Stomach smooth muscle (tissue), 2 donors: Measurements from ENCODE around the gene ZNF488.

Source experiments
- H3K27ac ChIP-seq: one replicate; pipeline ENCODE4 v1.7.0; 2013; ENCODE audit warnings: mild to moderate bottlenecking, low read length, inconsistent platforms
- H3K27me3 ChIP-seq, 2 donors: one replicate each; pipeline ENCODE4 v1.7.0; 2013; ENCODE audit warnings: low read length in 2 of 2; ENCODE audit not compliant: insufficient read depth in 2 of 2, control insufficient read depth in 1 of 2
- H3K36me3 ChIP-seq, 2 donors: one replicate each; pipeline ENCODE4 v1.7.0; 2013; ENCODE audit warnings: low read length in 2 of 2; ENCODE audit not compliant: control insufficient read depth in 2 of 2, insufficient read depth in 2 of 2
- H3K4me1 ChIP-seq: one replicate; pipeline ENCODE4 v1.7.0; 2013; ENCODE audit warnings: low read length; ENCODE audit not compliant: control insufficient read depth, insufficient read depth
- H3K4me3 ChIP-seq, 2 donors: one replicate each; pipeline ENCODE4 v1.7.0; 2013; ENCODE audit warnings: low read length in 2 of 2
- H3K9ac ChIP-seq, 2 donors: one replicate each; pipeline ENCODE4 v1.7.0; 2013; ENCODE audit warnings: low read length in 2 of 2, mild to moderate bottlenecking in 1 of 2
- H3K9me3 ChIP-seq, 2 donors: one replicate each; pipeline ENCODE4 v1.7.0; 2013; ENCODE audit warnings: low read length in 2 of 2; ENCODE audit not compliant: control insufficient read depth in 2 of 2
- donor health status: healthy.
- donor health status: Pancreatic carcinoma.

Gene ZNF488

DNA sequence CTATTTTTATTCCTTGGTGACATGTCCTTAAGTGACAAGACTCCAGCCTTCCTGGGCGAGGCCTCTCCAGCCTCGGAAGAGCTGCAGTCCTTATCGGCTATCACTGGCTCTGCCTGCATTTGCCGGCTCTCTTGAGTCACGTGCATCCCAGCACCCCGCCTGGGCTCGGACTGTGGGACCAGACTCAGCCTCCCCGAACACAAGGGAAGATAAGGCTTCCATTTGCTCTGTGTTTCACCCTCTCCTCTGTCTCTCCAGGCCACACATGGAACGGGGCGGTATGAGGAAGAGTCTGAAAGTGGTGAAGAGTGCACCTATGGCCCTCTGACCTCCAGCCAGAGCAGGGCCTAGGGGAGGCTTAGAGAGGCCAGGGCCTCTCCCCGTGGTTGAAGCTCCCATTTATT is 57.2 kb downstream of the ZNF488 start:
- no peaks in the 10 kb centered on the region for H3K4me1 ChIP-seq
- H3K27ac ChIP-seq, result no peak overlapping the region
- H3K36me3 ChIP-seq, result no peaks in the 10 kb centered on the region
- H3K9me3 ChIP-seq, result no peaks in the 10 kb centered on the region
- H3K4me3 ChIP-seq, result no peak overlapping the region
- H3K27me3 ChIP-seq, result peaks cover 4 to 5% of the 10 kb centered on the region in 2 donors
- H3K9ac ChIP-seq, result no peak overlapping the region

DNA sequence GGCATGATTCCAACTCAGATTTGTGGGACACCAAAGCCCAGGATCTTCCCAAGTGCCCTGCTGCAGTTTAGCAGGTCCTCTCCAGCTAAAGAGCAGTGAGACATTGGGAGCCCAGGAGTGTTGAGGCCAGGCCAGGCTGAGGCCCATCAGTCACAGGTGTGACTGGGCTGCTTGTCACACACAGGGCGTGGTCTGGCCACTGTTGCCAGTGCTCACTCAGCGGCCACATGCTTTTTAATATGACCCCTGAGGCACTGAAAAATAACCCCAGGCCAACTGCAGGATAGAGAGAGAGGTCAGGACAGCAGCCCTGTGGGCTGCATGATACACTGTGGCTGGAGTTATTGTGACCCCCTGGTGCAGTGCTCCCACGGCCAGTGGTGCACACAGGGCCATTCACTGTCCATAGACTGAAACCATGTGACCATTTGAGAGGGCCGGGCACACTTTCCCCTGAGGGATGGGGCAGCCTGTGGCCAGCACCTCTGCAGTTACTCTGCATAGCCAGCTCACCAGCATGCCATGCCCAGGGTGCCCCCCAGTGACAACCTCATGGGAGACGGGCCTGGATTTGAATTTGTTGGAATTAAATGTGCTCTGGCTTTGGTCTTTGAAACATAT is 57.7 kb downstream of the ZNF488 start:
- no peak overlapping the region for H3K4me3 ChIP-seq
- no peak overlapping the region for H3K27ac ChIP-seq
- H3K36me3 ChIP-seq, result no peaks in the 10 kb centered on the region
- H3K9me3 ChIP-seq, result no peaks in the 10 kb centered on the region
- no peaks in the 10 kb centered on the region for H3K4me1 ChIP-seq
- H3K9ac ChIP-seq, result no peak overlapping the region
- peaks cover 4 to 5% of the 10 kb centered on the region in 2 donors for H3K27me3 ChIP-seq

DNA sequence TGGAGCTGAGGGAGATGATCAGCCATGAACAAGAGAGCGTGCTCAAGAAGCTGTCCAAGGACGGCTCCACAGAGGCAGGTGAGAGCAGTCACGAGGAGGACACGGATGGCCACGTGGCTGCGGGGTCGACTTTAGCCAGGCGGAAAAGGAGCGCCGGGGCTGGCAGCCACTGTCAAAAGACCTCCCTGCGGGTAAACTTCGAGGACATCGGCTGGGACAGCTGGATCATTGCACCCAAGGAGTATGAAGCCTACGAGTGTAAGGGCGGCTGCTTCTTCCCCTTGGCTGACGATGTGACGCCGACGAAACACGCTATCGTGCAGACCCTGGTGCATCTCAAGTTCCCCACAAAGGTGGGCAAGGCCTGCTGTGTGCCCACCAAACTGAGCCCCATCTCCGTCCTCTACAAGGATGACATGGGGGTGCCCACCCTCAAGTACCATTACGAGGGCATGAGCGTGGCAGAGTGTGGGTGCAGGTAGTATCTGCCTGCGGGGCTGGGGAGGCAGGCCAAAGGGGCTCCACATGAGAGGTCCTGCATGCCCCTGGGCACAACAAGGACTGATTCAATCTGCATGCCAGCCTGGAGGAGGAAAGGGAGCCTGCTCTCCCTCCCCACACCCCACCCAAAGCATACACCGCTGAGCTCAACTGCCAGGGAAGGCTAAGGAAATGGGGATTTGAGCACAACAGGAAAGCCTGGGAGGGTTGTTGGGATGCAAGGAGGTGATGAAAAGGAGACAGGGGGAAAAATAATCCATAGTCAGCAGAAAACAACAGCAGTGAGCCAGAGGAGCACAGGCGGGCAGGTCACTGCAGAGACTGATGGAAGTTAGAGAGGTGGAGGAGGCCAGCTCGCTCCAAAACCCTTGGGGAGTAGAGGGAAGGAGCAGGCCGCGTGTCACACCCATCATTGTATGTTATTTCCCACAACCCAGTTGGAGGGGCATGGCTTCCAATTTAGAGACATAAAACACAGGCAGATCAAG is 58.5 kb downstream of the ZNF488 start:
- no peaks in the 10 kb centered on the region for H3K4me1 ChIP-seq
- no peaks in the 10 kb centered on the region for H3K36me3 ChIP-seq
- no peak overlapping the region for H3K4me3 ChIP-seq
- no peak overlapping the region for H3K27ac ChIP-seq
- H3K9ac ChIP-seq, result no peak overlapping the region
- no peaks in the 10 kb centered on the region for H3K9me3 ChIP-seq
- peaks cover 5 to 6% of the 10 kb centered on the region in 2 donors for H3K27me3 ChIP-seq

DNA sequence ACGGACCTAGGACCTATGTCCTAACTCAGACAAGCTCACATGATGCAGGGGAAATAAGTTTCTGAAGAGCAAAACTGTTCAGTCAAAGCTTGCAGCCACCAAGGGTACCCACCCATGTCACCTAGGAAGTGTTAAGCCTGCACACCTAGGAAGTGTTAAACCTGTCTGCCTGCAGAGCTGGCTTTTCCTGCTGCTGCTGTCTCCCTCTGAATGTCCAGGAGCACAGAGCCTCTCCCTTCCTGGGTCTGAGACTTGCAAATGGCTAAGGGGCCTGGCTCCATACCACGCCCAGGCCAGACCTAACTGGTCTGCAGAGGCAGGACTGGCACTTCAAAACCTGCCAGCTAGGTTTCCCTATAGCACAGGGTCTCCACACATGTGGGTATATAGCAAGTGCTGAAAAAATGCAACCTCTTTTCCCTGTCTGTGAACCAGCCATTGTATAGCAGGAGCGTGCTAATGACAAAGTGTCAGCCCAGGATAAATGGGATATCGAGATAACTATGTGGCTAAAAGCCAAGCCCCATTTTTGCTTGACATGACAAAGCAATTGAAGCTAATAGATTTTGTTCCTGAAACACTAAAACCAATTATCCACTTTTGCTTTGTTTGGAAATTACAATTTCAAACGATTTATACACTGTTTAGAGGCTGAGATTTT is 60.3 kb downstream of the ZNF488 start:
- Histone ChIP-seq H3K9ac (no peak overlapping the region), H3K36me3 (no peaks in the 10 kb centered on the region), H3K4me1 (no peaks in the 10 kb centered on the region), H3K27ac (no peak overlapping the region), H3K9me3 (no peaks in the 10 kb centered on the region), H3K4me3 (no peak overlapping the region), H3K27me3 (peaks cover 5 to 6% of the 10 kb centered on the region in 2 donors)

DNA sequence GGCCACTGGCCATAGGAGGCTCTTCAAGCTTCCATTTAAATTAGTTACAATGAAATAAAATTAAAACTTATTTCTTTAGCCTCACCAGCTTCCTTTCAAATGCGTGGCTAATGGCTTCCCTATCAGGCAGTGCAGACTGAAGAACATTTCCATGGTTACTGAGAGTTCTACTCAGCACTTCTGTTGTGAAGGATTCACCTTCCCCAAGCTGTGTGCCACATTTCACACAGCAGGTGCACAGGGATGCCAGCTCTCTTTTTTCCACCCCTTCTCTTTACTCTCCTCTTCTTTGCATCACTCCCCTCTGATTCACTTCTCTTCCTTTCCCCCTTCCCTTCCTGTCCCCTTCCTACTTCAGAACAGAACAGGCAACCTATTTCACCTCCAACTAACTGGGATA is 61.0 kb downstream of the ZNF488 start:
- no peak overlapping the region for H3K4me3 ChIP-seq
- H3K36me3 ChIP-seq, result no peaks in the 10 kb centered on the region
- H3K9ac ChIP-seq, result no peak overlapping the region
- peaks cover 5 to 6% of the 10 kb centered on the region in 2 donors for H3K27me3 ChIP-seq
- H3K9me3 ChIP-seq, result no peaks in the 10 kb centered on the region
- no peaks in the 10 kb centered on the region for H3K4me1 ChIP-seq
- H3K27ac ChIP-seq, result no peak overlapping the region

DNA sequence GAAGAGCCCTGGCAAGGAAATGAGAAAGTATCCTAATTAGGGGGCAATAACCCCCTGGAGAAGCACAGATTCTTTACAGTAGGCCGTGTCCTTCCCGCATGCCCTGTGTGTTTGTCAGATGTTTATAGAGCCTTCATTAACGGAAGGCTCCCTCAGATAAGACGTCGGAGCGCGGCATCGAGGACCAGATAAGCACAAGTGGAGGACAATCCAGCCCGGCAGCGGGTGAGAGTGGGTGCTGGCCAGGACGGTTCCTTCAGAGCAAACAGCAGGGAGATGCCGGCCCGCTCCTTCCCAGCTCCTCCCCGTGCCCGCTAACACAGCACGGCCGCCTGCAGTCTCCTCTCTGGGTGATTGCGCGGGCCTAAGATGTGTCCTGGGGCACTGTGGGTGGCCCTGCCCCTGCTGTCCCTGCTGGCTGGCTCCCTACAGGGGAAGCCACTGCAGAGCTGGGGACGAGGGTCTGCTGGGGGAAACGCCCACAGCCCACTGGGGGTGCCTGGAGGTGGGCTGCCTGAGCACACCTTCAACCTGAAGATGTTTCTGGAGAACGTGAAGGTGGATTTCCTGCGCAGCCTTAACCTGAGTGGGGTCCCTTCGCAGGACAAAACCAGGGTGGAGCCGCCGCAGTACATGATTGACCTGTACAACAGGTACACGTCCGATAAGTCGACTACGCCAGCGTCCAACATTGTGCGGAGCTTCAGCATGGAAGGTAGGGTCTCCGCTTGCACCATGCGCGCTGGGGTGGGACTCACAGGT is 61.6 kb downstream of the ZNF488 start, which contains the start of gene GDF2:
GDF2 (plus strand) TSS at position 155 of the 762 bp plus-strand sequence; CDS start at position 370, 215 bp downstream.
- Histone ChIP-seq H3K9ac (no peak within 1 kb of the TSS), H3K36me3 (no peaks in the 10 kb centered on the region), H3K4me1 (no peaks in the 10 kb centered on the region), H3K4me3 (no peak within 1 kb of the TSS), H3K27ac (no peak within 1 kb of the TSS), H3K27me3 (peaks cover 5 to 6% of the 10 kb centered on the region in 2 donors), H3K9me3 (no peaks in the 10 kb centered on the region)

DNA sequence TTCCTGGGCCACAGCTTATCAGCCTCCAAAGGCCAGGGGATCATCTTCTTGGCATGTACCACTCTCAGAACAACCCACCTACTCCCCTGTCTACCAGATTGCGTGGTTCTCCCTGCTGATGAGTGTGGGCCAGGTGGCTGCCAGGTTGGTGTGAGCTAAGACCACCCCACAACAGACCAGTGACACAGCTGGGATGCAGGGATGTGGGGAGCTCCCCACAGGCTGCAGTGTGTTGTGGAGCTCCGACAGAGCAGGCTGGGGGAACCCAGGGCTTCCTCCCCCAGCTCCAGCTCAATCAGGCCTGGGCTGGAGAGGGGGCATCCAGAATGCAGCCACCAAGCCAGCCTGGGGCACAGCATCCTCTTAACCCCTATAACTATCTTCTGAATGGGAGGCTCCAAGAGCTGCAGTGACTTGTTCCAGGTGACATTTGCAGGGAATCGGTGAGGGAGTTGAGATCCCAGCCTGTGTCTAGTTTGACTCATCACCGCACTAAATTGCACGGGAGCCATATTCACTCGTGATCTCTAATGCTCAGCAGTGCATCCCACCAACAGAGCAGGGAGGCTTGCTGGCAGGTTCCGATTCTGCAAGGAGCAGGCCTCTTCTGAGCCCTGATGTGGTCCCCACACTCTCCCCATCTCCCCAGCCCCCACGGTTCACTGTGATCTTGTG is 62.4 kb downstream of the ZNF488 start:
- H3K4me3 ChIP-seq, result no peak overlapping the region
- no peak overlapping the region for H3K9ac ChIP-seq
- no peaks in the 10 kb centered on the region for H3K36me3 ChIP-seq
- peaks cover 5 to 6% of the 10 kb centered on the region in 2 donors for H3K27me3 ChIP-seq
- H3K4me1 ChIP-seq, result no peaks in the 10 kb centered on the region
- no peak overlapping the region for H3K27ac ChIP-seq
- H3K9me3 ChIP-seq, result no peaks in the 10 kb centered on the region

DNA sequence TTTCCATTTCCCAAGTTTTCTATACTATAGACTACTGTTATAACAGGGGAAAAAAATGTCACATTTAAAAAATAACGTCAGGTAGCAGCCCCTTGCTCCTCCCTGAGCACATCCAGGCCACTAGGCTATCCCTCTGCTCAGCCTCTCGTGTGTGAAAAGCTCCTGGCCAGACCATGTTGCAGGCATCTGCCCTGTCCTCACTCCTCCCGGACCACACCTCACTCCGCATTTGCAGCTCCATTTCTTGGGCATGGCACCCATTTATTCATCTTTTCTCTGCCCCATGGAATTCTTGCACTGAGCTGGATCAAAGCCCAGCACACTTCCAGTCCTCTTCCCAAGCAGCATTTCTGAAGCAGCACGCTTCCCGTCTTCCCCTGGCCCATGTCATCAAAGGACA is 63.3 kb downstream of the ZNF488 start:
- no peaks in the 10 kb centered on the region for H3K36me3 ChIP-seq
- no peak overlapping the region for H3K27ac ChIP-seq
- no peak overlapping the region for H3K4me3 ChIP-seq
- no peaks in the 10 kb centered on the region for H3K9me3 ChIP-seq
- no peak overlapping the region for H3K9ac ChIP-seq
- no peaks in the 10 kb centered on the region for H3K4me1 ChIP-seq
- H3K27me3 ChIP-seq, result peaks cover 5 to 6% of the 10 kb centered on the region in 2 donors

DNA sequence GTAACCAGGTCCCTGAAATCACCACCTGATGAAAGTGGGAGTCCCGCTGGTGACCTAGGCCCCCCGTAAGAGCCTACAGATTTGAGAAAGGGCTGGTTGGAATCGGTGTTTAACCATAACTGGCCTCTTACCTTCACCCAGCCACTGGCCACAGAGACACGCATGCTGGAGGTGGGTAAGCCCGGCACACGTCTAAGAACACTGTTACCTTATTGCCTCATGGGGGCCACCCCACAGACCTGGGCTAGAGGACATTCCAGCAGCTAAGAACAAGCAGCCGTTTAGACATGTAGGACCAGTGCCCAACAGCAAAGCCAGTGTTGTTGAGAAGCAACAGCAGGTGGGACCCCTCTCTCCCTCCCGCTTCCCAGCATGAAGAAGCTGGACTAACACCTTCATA is 64.3 kb downstream of the ZNF488 start:
- H3K27me3 ChIP-seq, result peaks cover 5 to 6% of the 10 kb centered on the region in 2 donors
- no peak overlapping the region for H3K9ac ChIP-seq
- H3K36me3 ChIP-seq, result no peaks in the 10 kb centered on the region
- H3K4me1 ChIP-seq, result no peaks in the 10 kb centered on the region
- no peaks in the 10 kb centered on the region for H3K9me3 ChIP-seq
- H3K27ac ChIP-seq, result no peak overlapping the region
- H3K4me3 ChIP-seq, result no peak overlapping the region

DNA sequence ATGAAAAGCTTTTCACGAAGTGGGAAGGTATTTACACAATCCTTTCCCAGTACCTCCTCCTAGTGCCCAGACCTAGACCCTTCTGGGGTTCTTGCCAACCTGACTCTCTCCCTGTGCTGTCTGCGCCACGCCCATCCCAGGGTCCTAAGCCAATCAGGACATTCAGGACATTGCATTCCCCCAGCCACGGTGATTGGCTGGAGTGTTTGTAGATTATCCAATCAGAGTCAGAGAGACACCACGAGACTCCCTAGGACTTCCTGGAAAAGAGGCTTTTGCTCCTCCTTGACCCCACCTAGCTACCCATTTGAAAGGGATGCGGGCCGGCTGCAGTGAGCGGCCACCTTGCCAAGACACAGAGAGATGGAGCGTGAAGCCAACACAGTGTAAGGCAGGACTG is 65.4 kb downstream of the ZNF488 start:
- Histone ChIP-seq H3K4me3 (no peak overlapping the region), H3K27me3 (peaks cover 2 to 4% of the 10 kb centered on the region in 2 donors), H3K36me3 (no peaks in the 10 kb centered on the region), H3K4me1 (no peaks in the 10 kb centered on the region), H3K9me3 (no peaks in the 10 kb centered on the region), H3K27ac (no peak overlapping the region), H3K9ac (no peak overlapping the region)
